H9 (cell line): Measurements from ENCODE around the gene GCNT2. TPM values are rescaled to one million over a fixed set of nuclear protein-coding genes. Genes with fewer than 3 reads are reported as not detected.
"Not testable (repeated sequence)": the region's sequence is repeated elsewhere in the genome, so short reads cannot be mapped to it uniquely, and the experiment has no call there.

Source experiments
- DNase-seq: peaks from one replicate; pipeline ENCODE4 v3.0.0-alpha.2; 2017
- H2AFZ ChIP-seq: one replicate; pipeline ENCODE4 v1.6.1; 2013; ENCODE audit warnings: mild to moderate bottlenecking, low read length, control low read depth, moderate library complexity
- H2AK5ac ChIP-seq: 2 replicates; pipeline ENCODE4 v1.6.1; 2013; ENCODE audit warnings: low read length, control low read depth, mixed read lengths; ENCODE audit not compliant: insufficient read length
- H2BK120ac ChIP-seq: one replicate; pipeline ENCODE4 v1.6.1; 2013; ENCODE audit warnings: low read depth, mild to moderate bottlenecking, low read length, control low read depth, inconsistent platforms; ENCODE audit not compliant: poor library complexity, severe bottlenecking
- H2BK12ac ChIP-seq: 2 replicates; pipeline ENCODE4 v1.6.1; 2013; ENCODE audit warnings: low read length, control low read depth, mixed read lengths, low read depth; ENCODE audit not compliant: insufficient read length
- H2BK15ac ChIP-seq: 2 replicates; pipeline ENCODE4 v1.6.1; 2013; ENCODE audit warnings: low read depth, low read length, control low read depth
- H2BK20ac ChIP-seq: one replicate; pipeline ENCODE4 v1.6.1; 2013; ENCODE audit warnings: low read depth, mild to moderate bottlenecking, low read length, control low read depth, inconsistent platforms; ENCODE audit not compliant: poor library complexity, severe bottlenecking
- H2BK5ac ChIP-seq: 2 replicates; pipeline ENCODE4 v1.6.1; 2013; ENCODE audit warnings: low read length, control low read depth, mixed read lengths; ENCODE audit not compliant: insufficient read length
- H3K14ac ChIP-seq: 2 replicates; pipeline ENCODE4 v1.6.1; 2013; ENCODE audit warnings: low read length, control low read depth; ENCODE audit not compliant: insufficient read depth
- H3K18ac ChIP-seq: 2 replicates; pipeline ENCODE4 v1.6.1; 2013; ENCODE audit warnings: low read depth, mild to moderate bottlenecking, mixed read lengths, low read length, control low read depth; ENCODE audit not compliant: insufficient read length
- H3K23ac ChIP-seq: 2 replicates; pipeline ENCODE4 v1.6.1; 2013; ENCODE audit warnings: low read length, control low read depth, mixed read lengths, low read depth; ENCODE audit not compliant: insufficient read length
- H3K23me2 ChIP-seq: 2 replicates; pipeline ENCODE4 v1.6.1; 2013; ENCODE audit warnings: low read depth, mild to moderate bottlenecking, mixed read lengths, low read length, control low read depth; ENCODE audit not compliant: insufficient read length, poor library complexity, severe bottlenecking
- H3K27ac ChIP-seq: 2 replicates; pipeline ENCODE4 v1.5.1; 2013; ENCODE audit warnings: low read length, control low read depth, mixed read lengths, low read depth; ENCODE audit not compliant: insufficient read length
- H3K27me3 ChIP-seq: 2 replicates; pipeline ENCODE4 v1.6.1; 2013; ENCODE audit warnings: low read length, control low read depth, inconsistent platforms; ENCODE audit not compliant: insufficient read depth
- H3K4ac ChIP-seq: 2 replicates; pipeline ENCODE4 v1.6.1; 2013; ENCODE audit warnings: low read depth, mild to moderate bottlenecking, control low read depth, inconsistent platforms, low read length, moderate library complexity
- H3K4me1 ChIP-seq: 2 replicates; pipeline ENCODE4 v1.6.1; 2013; ENCODE audit warnings: low read length, control low read depth, inconsistent platforms; ENCODE audit not compliant: insufficient read depth
- H3K4me2 ChIP-seq: 2 replicates; pipeline ENCODE4 v1.6.1; 2013; ENCODE audit warnings: low read length, control low read depth, mixed read lengths; ENCODE audit not compliant: insufficient read length, insufficient read depth
- H3K56ac ChIP-seq: 2 replicates; pipeline ENCODE4 v1.6.1; 2013; ENCODE audit warnings: low read depth, mild to moderate bottlenecking, mixed read lengths, low read length, control low read depth; ENCODE audit not compliant: insufficient read length
- H3K79me1 ChIP-seq: 2 replicates; pipeline ENCODE4 v1.6.1; 2013; ENCODE audit warnings: low read depth, mild to moderate bottlenecking, moderate library complexity, low read length, control low read depth, inconsistent platforms; ENCODE audit not compliant: insufficient read depth, poor library complexity, severe bottlenecking
- H3K79me2 ChIP-seq: 2 replicates; pipeline ENCODE4 v1.6.1; 2013; ENCODE audit warnings: low read length, control low read depth, inconsistent platforms; ENCODE audit not compliant: insufficient read depth
- H3K9ac ChIP-seq: 2 replicates; pipeline ENCODE4 v1.6.1; 2013; ENCODE audit warnings: low read length, control low read depth, mixed read lengths; ENCODE audit not compliant: insufficient read length; ENCODE audit errors: extremely low read depth
- H3K9me3 ChIP-seq: one replicate; pipeline ENCODE4 v1.6.1; 2013; ENCODE audit warnings: low read depth, low read length, inconsistent platforms; ENCODE audit not compliant: control insufficient read depth
- H3T11ph ChIP-seq: one replicate; pipeline ENCODE4 v1.6.1; 2013; ENCODE audit warnings: mild to moderate bottlenecking, low read length, control low read depth, inconsistent platforms
- H4K20me1 ChIP-seq: one replicate; pipeline ENCODE4 v1.6.1; 2013; ENCODE audit not compliant: control insufficient read depth, insufficient read length, insufficient read depth
- H4K5ac ChIP-seq: 2 replicates; pipeline ENCODE4 v1.6.1; 2013; ENCODE audit warnings: low read depth, mild to moderate bottlenecking, mixed read lengths, low read length, control low read depth; ENCODE audit not compliant: insufficient read length
- H4K8ac ChIP-seq: replicated peaks from 2 replicates; pipeline ENCODE4 v1.6.1; 2013; ENCODE audit warnings: low read length, control low read depth, mixed read lengths, low read depth; ENCODE audit not compliant: insufficient read length
- H4K91ac ChIP-seq: 2 replicates; pipeline ENCODE4 v1.6.1; 2013; ENCODE audit warnings: low read depth, mild to moderate bottlenecking, moderate library complexity, mixed read lengths, low read length, control low read depth; ENCODE audit not compliant: insufficient read length
- H3K27ac Mint-ChIP-seq, 3 experiments: 2 replicates in 2 of 3; 3 replicates in 1 of 3; pipeline ENCODE4 v1.8.0; 2020 to 2021; ENCODE audit warnings: mixed read lengths in 3 of 3, mild to moderate bottlenecking in 1 of 3, moderate library complexity in 1 of 3
- H3K27me3 Mint-ChIP-seq: 2 replicates; pipeline ENCODE4 v1.8.0; 2021; ENCODE audit warnings: low read depth, mild to moderate bottlenecking, moderate library complexity, mixed read lengths
- H3K36me3 Mint-ChIP-seq, 3 experiments: 2 replicates in 2 of 3; 3 replicates in 1 of 3; pipeline ENCODE4 v1.8.0; 2020 to 2021; ENCODE audit warnings: low read depth in 3 of 3, mixed read lengths in 3 of 3; ENCODE audit not compliant: insufficient read depth in 1 of 3
- H3K4me1 Mint-ChIP-seq, 2 experiments: 2 replicates each; pipeline ENCODE4 v1.8.0; 2020; ENCODE audit warnings: mixed read lengths in 2 of 2
- H3K4me3 Mint-ChIP-seq, 2 experiments: 2 replicates in 1 of 2; 3 replicates in 1 of 2; pipeline ENCODE4 v1.8.0; 2020 to 2021; ENCODE audit warnings: mild to moderate bottlenecking in 2 of 2, mixed read lengths in 2 of 2, moderate library complexity in 1 of 2
- H3K9me3 Mint-ChIP-seq, 2 experiments: 2 replicates in 1 of 2; 3 replicates in 1 of 2; pipeline ENCODE4 v1.8.0; 2020; ENCODE audit warnings: mild to moderate bottlenecking in 2 of 2, mixed read lengths in 2 of 2, moderate library complexity in 1 of 2
- CTCF ChIP-seq: fragments of 200-600 bp; sonication (generic); conservative IDR thresholded peaks from 3 replicates; pipeline ENCODE4 v1.8.0; 2021; ENCODE audit warnings: antibody characterized with exemption, mild to moderate bottlenecking
- WGBS: extraction: QIAGEN DNeasy Blood & Tissue Kit; methylation state at CpG from one replicate; pipeline ENCODE4 v1.1.7; 2013; ENCODE audit warnings: missing lambda C conversion rate, low lambda C conversion rate, mixed read lengths; ENCODE audit not compliant: insufficient read length; ENCODE audit errors: extremely low coverage; 5-methylcytosine and 5-hydroxymethylcytosine counted together
- total RNA-seq: library from RNA; stranded (reverse); gene quantifications from 2 replicates; pipeline ENCODE4 v1.2.1, GENCODE V29; 2021

The GCNT2 gene
- total RNA-seq, 1 experiment from 2014 or later, result 41.7 TPM

DNA sequence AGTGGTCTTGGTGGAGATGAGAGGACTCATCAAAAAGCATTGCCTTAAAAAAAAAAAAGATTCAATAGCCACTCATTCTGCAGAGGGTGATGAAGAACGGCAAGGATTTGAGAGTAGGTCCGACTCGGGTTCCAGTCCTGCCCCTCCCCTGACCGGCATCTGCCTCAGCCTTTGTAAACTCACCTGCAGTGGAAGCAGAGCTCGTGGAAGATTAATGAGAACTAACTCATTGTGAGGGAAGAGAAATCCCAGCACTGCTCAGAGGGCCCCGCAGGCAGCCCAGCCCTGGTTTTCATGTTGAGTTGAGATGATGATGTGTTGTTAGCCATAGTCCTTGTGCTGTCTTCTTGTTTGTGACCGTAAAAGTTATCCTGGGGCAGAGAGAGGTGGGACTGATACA lies 59.4 kb downstream of the GCNT2 start:
- H3T11ph ChIP-seq, result no peak overlapping the region
- Mint-ChIP-seq H3K4me1 (peaks cover 57 to 63% of the 10 kb centered on the region in 2 experiments), H3K9me3 (no peaks in the 10 kb centered on the region; a peak in 1 of 5 replicates), H3K36me3 (peaks cover 7 to 15% (median 11%) of the 10 kb centered on the region in 3 experiments; a peak in 5 of 7 replicates), H3K27ac (peak overlapping the region in 2 of 3 experiments; percentile 20 to 94; a peak in 4 of 7 replicates), H3K4me3 (no peak overlapping the region; a peak in 1 of 5 replicates), H3K27me3 (no peaks in the 10 kb centered on the region)
- H4K5ac ChIP-seq, result no peak overlapping the region
- no peak overlapping the region for H3K4me2 ChIP-seq
- H2AK5ac ChIP-seq, result no peak overlapping the region
- no peaks in the 10 kb centered on the region for H3K79me1 ChIP-seq
- no peak overlapping the region for H3K14ac ChIP-seq
- H2AFZ ChIP-seq, result no peak overlapping the region
- H3K23ac ChIP-seq, result no peak overlapping the region
- H2BK15ac ChIP-seq, result no peak overlapping the region
- no peak for DNase-seq
- no peak overlapping the region for H2BK20ac ChIP-seq
- no peaks in the 10 kb centered on the region for H3K27me3 ChIP-seq
- H3K4ac ChIP-seq, result no peak overlapping the region
- no peaks in the 10 kb centered on the region for H4K20me1 ChIP-seq
- no peaks in the 10 kb centered on the region for H3K23me2 ChIP-seq
- H3K56ac ChIP-seq, result no peak overlapping the region
- no peak overlapping the region for H4K8ac ChIP-seq
- no peak for TF ChIP-seq CTCF
- H3K4me1 ChIP-seq, result peaks cover 30% of the 10 kb centered on the region; the same call in 1 of the 2 replicates
- H3K18ac ChIP-seq, result no peak overlapping the region
- H2BK120ac ChIP-seq, result no peak overlapping the region
- no peaks in the 10 kb centered on the region for H3K9me3 ChIP-seq
- H2BK12ac ChIP-seq, result no peak overlapping the region
- H4K91ac ChIP-seq, result no peak overlapping the region
- no CpG with 5 or more reads among the region's 7 CpGs for WGBS
- H3K79me2 ChIP-seq, result peaks cover 4% of the 10 kb centered on the region; the same call in 1 of the 2 replicates
- H3K9ac ChIP-seq, result no peak overlapping the region
- H3K27ac ChIP-seq, result no peak overlapping the region
- H2BK5ac ChIP-seq, result no peak overlapping the region

GRCh38 chr6:10581402-10581801 lies 60.3 kb downstream of the GCNT2 start:
- H2BK12ac ChIP-seq, H3K79me2 ChIP-seq, H2BK120ac ChIP-seq, H3K27me3 Mint-ChIP-seq, H2BK5ac ChIP-seq, H4K8ac ChIP-seq, H4K5ac ChIP-seq, H3K27me3 ChIP-seq, H3K4me2 ChIP-seq, H3K4ac ChIP-seq, H2BK15ac ChIP-seq, H2BK20ac ChIP-seq, H3K23me2 ChIP-seq, H4K91ac ChIP-seq, H3K14ac ChIP-seq, H3T11ph ChIP-seq, H4K20me1 ChIP-seq, H3K9me3 ChIP-seq, H2AK5ac ChIP-seq, H3K9me3 Mint-ChIP-seq, H3K18ac ChIP-seq, H3K9ac ChIP-seq, H3K23ac ChIP-seq, H3K27ac ChIP-seq, H3K79me1 ChIP-seq, DNase-seq, H3K56ac ChIP-seq, H2AFZ ChIP-seq, H3K4me3 Mint-ChIP-seq: not testable (repeated sequence)
- H3K36me3 Mint-ChIP-seq, result peaks cover 6 to 11% (median 8%) of the 10 kb centered on the region in 3 experiments; a peak in 5 of 7 replicates
- H3K4me1 Mint-ChIP-seq, result peaks cover 56 to 63% of the 10 kb centered on the region in 2 experiments
- peak overlapping the region in 2 of 3 experiments; percentile 44 to 65; a peak in 4 of 7 replicates for H3K27ac Mint-ChIP-seq
- peaks cover 31% of the 10 kb centered on the region; the same call in 1 of the 2 replicates for H3K4me1 ChIP-seq
- no CpG with 5 or more reads among the region's 4 CpGs for WGBS
